Ishikawa (cell line): ENCODE data around the gene MMP19.

Experiments
- CEBPB ChIP-seq: IDR thresholded peaks from 2 replicates; pipeline ENCODE4 v1.6.1; 2012
- EGR1 ChIP-seq: IDR thresholded peaks from 2 replicates; pipeline ENCODE4 v1.6.1; 2012
- EP300 ChIP-seq: IDR thresholded peaks from 2 replicates; pipeline ENCODE4 v1.6.1; 2012; ENCODE audit warnings: borderline replicate concordance
- NFIC ChIP-seq: IDR thresholded peaks from 2 replicates; pipeline ENCODE4 v1.6.1; 2012
- TAF1 ChIP-seq: IDR thresholded peaks from 2 replicates; pipeline ENCODE4 v1.6.1; 2012; ENCODE audit warnings: low read depth, mild to moderate bottlenecking
- YY1 ChIP-seq: IDR thresholded peaks from 2 replicates; pipeline ENCODE4 v1.6.1; 2012; ENCODE audit warnings: low read depth
- TF ChIP-seq, protein P1 (sequence below): IDR thresholded peaks from 2 replicates; pipeline ENCODE4 v1.6.1; 2012; ENCODE audit warnings: low read depth, mild to moderate bottlenecking

DNA sequence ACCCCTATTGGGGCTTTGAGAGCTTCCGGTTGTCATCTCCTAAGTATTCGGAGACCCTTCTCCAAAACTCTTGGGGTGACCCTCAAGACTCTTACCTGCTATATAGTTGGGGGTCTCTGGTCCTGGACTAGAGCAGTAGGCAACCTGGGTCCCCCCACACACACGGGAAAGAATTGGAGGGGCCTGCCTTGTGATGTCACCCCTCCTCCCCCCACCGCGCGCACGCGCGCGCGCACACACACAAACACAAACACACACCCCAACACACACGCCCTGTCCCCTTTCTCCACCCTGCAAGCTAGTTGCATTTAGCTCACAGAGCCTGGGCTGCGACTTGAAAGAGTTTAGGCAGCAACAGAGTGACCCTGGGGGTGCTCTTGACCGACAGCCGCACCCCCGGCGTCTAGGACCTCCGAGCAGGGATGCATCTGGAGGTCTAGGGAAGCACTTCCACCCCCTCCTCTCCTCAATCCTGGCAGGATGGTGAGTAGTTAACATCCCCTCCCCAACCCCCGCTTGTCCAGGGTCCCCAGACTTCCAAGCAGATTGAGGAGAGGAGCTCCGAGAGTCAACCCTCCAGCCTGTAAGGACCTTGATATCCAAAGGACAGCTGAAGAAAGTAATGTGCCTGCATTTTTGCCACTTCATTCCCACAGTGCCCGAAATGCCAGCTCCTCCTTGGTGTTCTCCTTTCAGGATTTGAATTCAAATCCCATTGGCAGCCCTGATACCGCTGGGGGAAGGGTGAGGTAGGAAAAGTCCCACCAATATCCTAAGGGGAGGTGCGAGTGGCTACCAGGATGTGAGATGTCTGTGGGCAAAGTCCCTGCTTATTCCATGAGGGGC, 11.9 kb downstream of the MMP19 start:
- TF ChIP-seq NFIC (no peak), YY1 (no peak), EGR1 (no peak), EP300 (peak; percentile 31; the same call in 1 of the 2 replicates), CEBPB (no peak), TAF1 (peak; percentile 4; the same call in 1 of the 2 replicates)
- TF ChIP-seq, protein P1, sequence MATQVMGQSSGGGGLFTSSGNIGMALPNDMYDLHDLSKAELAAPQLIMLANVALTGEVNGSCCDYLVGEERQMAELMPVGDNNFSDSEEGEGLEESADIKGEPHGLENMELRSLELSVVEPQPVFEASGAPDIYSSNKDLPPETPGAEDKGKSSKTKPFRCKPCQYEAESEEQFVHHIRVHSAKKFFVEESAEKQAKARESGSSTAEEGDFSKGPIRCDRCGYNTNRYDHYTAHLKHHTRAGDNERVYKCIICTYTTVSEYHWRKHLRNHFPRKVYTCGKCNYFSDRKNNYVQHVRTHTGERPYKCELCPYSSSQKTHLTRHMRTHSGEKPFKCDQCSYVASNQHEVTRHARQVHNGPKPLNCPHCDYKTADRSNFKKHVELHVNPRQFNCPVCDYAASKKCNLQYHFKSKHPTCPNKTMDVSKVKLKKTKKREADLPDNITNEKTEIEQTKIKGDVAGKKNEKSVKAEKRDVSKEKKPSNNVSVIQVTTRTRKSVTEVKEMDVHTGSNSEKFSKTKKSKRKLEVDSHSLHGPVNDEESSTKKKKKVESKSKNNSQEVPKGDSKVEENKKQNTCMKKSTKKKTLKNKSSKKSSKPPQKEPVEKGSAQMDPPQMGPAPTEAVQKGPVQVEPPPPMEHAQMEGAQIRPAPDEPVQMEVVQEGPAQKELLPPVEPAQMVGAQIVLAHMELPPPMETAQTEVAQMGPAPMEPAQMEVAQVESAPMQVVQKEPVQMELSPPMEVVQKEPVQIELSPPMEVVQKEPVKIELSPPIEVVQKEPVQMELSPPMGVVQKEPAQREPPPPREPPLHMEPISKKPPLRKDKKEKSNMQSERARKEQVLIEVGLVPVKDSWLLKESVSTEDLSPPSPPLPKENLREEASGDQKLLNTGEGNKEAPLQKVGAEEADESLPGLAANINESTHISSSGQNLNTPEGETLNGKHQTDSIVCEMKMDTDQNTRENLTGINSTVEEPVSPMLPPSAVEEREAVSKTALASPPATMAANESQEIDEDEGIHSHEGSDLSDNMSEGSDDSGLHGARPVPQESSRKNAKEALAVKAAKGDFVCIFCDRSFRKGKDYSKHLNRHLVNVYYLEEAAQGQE, result no peak
